Astrocyte of the cerebellum (primary cell): Measurements from ENCODE around the gene TMEM80.

Experiments
- DNase-seq: peaks from one replicate; pipeline ENCODE4 v3.0.0-alpha.2; 2011; ENCODE audit warnings: low read depth
- H3K4me3 ChIP-seq: 2 replicates; pipeline ENCODE4 v1.5.1; 2011; ENCODE audit warnings: mild to moderate bottlenecking, low read depth, low read length, moderate library complexity
- CTCF ChIP-seq: IDR thresholded peaks from 2 replicates; pipeline ENCODE4 v1.5.1; 2012; ENCODE audit warnings: low read length, low read depth, moderate library complexity, mild to moderate bottlenecking; ENCODE audit errors: missing control alignments
- in situ Hi-C: cut with HindIII; loops from 2 replicates; pipeline ENCODE4 v1.10.0; 2017; ENCODE audit warnings: low sequenced_read_pairs

Gene TMEM80

GRCh38 chr11:709109-709997 is 13.7 kb downstream of the TMEM80 start:
- no peak overlapping the region for H3K4me3 ChIP-seq
- in situ Hi-C loops, result no loop called here
- DNase-seq, result no peak
- no peak for TF ChIP-seq CTCF

DNA sequence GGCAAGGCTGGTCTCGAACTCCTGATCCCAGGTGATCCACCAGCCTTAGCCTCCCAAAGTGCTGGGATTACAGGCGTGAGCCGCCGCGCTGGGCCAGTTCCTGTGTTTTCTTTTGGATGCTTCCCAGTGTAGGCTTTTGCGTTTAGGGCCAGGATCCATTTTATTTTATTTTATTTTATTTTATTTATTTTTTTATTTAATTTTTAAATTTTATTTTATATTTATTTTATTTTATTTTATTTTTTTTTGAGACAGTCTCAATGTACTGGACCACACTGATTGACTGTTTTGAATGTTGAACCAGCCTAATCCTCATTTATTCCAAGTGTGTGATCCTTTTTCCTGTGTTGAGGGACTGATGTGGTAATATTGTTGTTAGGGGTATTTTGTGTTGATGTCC is 18.8 kb downstream of the TMEM80 start:
- no peak for DNase-seq
- TF ChIP-seq CTCF, result no peak
- in situ Hi-C loops, result no loop called here
- no peak overlapping the region for H3K4me3 ChIP-seq

DNA sequence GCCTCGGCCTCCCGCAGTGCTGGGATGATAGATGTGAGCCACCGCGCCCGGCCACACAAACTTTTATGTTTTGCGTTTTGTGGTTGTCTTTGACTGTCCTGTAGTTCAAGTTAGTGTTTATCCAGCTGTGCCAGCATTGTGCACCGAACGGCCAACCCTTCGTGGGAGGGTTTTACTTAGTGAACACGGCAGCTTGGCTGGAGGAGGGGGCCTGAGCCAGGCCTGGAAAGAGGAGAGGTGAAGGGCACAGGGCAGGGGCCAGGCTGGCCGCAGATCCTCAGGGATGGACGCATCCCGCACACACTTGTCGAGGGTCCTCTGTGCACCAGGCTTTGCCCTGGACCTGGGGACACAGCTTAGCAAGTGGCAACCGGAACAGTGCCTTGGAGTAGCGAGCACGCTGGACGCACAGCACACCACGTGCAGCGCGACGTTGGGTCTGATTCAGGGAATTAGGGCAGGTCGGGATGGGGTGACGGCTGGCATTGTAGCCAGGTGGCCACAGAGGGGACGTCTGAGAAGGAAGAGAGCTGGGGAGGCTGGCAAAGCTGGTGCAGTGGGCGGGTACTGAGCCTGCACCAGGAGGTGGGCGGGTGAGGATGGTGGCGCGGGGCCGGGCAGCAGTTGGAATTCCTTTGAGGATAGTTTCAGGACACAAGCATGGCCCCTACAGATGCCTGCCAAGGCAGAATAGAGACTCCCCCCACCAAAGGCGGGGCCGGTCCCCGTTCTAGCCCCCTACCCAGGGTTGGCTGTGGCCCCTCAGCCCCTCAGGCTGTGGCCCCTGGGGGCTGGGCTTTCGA is 23.8 kb downstream of the TMEM80 start:
- H3K4me3 ChIP-seq, result no peak overlapping the region
- no peak for TF ChIP-seq CTCF
- in situ Hi-C loops, result no loop called here
- DNase-seq, result no peak

DNA sequence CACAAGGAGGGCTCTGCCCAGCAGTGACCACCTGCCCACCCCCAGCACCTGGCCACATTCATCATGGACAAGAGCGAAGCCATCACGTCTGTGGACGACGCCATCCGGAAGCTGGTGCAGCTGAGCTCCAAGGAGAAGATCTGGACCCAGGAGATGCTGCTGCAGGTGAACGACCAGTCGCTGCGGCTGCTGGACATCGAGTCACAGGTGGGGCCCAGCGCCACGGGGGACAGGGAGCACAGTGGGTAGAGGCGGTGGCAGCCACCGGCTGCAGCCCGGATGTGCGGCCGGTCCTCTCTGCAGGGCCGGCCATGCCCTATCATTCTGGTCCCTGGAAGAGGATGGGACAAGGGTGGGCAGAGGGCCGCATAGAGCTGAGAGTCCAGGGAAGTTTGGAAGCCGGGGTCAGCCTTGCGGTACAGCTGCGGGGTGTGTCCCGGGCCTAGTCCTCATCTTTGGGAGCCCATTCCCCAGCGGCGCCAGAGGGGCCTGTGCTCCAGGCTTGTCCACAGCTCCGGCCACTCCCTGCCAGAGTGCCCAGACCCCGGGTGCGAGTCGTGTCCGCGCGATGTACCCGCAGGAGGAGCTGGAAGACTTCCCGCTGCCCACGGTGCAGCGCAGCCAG is 24.5 kb downstream of the TMEM80 start:
- in situ Hi-C loops, result no loop called here
- no peak overlapping the region for H3K4me3 ChIP-seq
- no peak for TF ChIP-seq CTCF
- DNase-seq, result no peak

- no peak overlapping the region for H3K4me3 ChIP-seq
- in situ Hi-C loops, result no loop called here
- no peak for TF ChIP-seq CTCF
- DNase-seq, result no peak
Observed at GRCh38 chr11:720642-721246, 25.1 kb downstream of the TMEM80 start.

DNA sequence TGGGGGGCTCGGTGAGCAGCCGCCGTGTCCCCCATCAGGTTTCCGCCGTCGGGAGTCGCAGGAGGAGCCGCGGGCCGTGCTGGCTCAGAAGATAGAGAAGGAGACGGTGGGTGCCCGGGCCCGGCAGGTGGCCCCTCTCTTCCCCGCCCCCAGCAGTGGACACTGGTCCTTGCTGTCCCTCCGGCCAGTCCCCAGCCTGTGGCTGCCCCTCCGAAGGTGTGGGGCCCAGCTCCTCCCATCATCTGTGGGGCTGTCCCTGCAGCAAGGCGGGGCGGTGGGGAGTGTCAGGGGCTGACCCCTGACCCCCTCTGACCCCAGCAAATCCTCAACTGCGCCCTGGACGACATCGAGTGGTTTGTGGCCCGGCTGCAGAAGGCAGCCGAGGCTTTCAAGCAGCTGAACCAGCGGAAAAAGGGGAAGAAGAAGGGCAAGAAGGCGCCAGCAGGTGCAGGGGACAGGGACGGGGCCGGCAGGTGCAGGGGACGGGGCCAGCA is 25.7 kb downstream of the TMEM80 start:
- TF ChIP-seq CTCF, result no peak
- no peak for DNase-seq
- in situ Hi-C loops, result no loop called here
- no peak overlapping the region for H3K4me3 ChIP-seq
